ENCODE measurements around the gene RGS1.

RGS1 gene

DNA sequence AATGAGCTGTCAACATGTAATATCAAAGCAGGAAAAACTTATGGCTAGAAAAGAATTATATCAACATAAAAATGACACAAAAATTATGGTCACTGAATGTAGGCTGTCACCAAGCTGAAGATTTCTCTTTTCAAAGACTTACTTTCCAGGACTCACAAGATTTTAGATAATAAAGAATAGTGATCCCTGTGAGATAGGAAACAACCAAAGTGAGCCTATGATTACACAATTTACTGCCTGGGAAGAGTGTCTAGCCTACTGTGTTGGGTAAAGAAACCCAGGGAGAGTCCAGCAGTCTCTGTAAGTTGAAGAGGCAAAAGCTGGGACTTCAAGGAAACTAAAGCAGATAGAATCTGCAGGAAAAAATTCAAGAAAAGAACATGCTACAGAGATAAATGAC, 20.2 kb upstream of the RGS1 start:
- TF ChIP-seq RAD21 (IDR thresholded peaks at IDR 0.05; ENCODE audit: low read depth) (no peak), ZBTB7A (IDR thresholded peaks at IDR 0.05; ENCODE audit: low read depth) (no peak), CREB1 (IDR thresholded peaks at IDR 0.05; ENCODE audit: low read depth) (no peak), FOXM1 (IDR thresholded peaks at IDR 0.05; ENCODE audit: borderline replicate concordance, low read depth) (no peak), TAF1 (IDR thresholded peaks at IDR 0.05; ENCODE audit: low read depth) (no peak), EP300 (IDR thresholded peaks at IDR 0.05; ENCODE audit: borderline replicate concordance) (no peak), YY1 (IDR thresholded peaks at IDR 0.05; ENCODE audit: low read depth) (no peak), CEBPB (IDR thresholded peaks at IDR 0.05) (no peak), TEAD4 (IDR thresholded peaks at IDR 0.05) (no peak), EGR1 (IDR thresholded peaks at IDR 0.05) (no peak), TCF12 (IDR thresholded peaks at IDR 0.05; ENCODE audit: low read depth) (no peak), NFIC (IDR thresholded peaks at IDR 0.05) (no peak)
- TF ChIP-seq, protein P1, sequence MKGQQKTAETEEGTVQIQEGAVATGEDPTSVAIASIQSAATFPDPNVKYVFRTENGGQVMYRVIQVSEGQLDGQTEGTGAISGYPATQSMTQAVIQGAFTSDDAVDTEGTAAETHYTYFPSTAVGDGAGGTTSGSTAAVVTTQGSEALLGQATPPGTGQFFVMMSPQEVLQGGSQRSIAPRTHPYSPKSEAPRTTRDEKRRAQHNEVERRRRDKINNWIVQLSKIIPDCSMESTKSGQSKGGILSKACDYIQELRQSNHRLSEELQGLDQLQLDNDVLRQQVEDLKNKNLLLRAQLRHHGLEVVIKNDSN (IDR thresholded peaks at IDR 0.05), result no peak
- TF ChIP-seq, protein P2, sequence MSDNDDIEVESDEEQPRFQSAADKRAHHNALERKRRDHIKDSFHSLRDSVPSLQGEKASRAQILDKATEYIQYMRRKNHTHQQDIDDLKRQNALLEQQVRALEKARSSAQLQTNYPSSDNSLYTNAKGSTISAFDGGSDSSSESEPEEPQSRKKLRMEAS (IDR thresholded peaks at IDR 0.05), result no peak
- TF ChIP-seq, protein P3, sequence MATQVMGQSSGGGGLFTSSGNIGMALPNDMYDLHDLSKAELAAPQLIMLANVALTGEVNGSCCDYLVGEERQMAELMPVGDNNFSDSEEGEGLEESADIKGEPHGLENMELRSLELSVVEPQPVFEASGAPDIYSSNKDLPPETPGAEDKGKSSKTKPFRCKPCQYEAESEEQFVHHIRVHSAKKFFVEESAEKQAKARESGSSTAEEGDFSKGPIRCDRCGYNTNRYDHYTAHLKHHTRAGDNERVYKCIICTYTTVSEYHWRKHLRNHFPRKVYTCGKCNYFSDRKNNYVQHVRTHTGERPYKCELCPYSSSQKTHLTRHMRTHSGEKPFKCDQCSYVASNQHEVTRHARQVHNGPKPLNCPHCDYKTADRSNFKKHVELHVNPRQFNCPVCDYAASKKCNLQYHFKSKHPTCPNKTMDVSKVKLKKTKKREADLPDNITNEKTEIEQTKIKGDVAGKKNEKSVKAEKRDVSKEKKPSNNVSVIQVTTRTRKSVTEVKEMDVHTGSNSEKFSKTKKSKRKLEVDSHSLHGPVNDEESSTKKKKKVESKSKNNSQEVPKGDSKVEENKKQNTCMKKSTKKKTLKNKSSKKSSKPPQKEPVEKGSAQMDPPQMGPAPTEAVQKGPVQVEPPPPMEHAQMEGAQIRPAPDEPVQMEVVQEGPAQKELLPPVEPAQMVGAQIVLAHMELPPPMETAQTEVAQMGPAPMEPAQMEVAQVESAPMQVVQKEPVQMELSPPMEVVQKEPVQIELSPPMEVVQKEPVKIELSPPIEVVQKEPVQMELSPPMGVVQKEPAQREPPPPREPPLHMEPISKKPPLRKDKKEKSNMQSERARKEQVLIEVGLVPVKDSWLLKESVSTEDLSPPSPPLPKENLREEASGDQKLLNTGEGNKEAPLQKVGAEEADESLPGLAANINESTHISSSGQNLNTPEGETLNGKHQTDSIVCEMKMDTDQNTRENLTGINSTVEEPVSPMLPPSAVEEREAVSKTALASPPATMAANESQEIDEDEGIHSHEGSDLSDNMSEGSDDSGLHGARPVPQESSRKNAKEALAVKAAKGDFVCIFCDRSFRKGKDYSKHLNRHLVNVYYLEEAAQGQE (IDR thresholded peaks at IDR 0.05; ENCODE audit: low read depth), result no peak

DNA sequence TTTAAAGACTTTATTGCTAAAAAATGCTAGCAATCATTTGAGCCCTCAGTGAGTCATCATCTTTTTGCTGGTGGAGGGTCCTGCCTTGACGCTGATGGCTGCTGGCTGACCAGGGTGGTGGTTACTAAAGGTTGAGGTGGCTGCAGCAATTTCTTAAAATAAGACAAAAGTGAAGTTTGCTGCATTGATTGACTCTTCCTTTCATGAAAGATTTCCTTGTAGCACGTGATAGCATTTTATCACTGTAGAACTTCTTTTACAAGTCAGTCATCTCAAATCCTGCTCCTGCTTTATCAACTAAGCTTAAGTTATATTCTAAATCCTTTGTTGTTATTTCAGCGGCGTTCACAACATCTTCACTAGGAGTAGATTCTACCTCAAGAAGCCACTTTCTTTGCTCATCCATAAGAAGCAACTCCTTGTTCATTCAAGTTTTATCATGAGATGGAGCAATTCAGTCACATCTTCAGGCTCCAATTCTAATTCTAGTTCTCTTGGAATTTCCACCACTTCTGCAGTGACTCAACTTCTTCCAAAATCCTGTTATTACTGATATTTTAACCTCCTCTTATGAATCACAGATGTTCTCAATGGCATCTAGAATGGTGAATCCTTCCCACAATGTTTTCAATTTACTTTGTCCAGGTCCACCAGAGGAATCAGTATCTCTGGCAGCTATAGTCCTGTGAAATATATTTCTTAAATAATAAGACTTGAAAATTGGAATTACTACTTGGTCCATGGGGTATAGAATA, 17.6 kb upstream of the RGS1 start:
- no peak for TF ChIP-seq EGR1 (IDR thresholded peaks at IDR 0.05)
- TF ChIP-seq, protein P3 (IDR thresholded peaks at IDR 0.05; ENCODE audit: low read depth), result no peak
- TF ChIP-seq TCF12 (IDR thresholded peaks at IDR 0.05; ENCODE audit: low read depth), result no peak
- TF ChIP-seq, protein P2 (IDR thresholded peaks at IDR 0.05), result no peak
- no peak for TF ChIP-seq CREB1 (IDR thresholded peaks at IDR 0.05; ENCODE audit: low read depth)
- TF ChIP-seq YY1 (IDR thresholded peaks at IDR 0.05; ENCODE audit: low read depth), result no peak
- TF ChIP-seq NFIC (IDR thresholded peaks at IDR 0.05), result no peak
- TF ChIP-seq EP300 (IDR thresholded peaks at IDR 0.05; ENCODE audit: borderline replicate concordance), result no peak
- no peak for TF ChIP-seq ZBTB7A (IDR thresholded peaks at IDR 0.05; ENCODE audit: low read depth)
- TF ChIP-seq, protein P1 (IDR thresholded peaks at IDR 0.05), result no peak
- TF ChIP-seq TEAD4 (IDR thresholded peaks at IDR 0.05), result no peak
- no peak for TF ChIP-seq FOXM1 (IDR thresholded peaks at IDR 0.05; ENCODE audit: borderline replicate concordance, low read depth)
- TF ChIP-seq RAD21 (IDR thresholded peaks at IDR 0.05; ENCODE audit: low read depth), result no peak
- TF ChIP-seq CEBPB (IDR thresholded peaks at IDR 0.05), result no peak
- TF ChIP-seq TAF1 (IDR thresholded peaks at IDR 0.05; ENCODE audit: low read depth), result no peak

DNA sequence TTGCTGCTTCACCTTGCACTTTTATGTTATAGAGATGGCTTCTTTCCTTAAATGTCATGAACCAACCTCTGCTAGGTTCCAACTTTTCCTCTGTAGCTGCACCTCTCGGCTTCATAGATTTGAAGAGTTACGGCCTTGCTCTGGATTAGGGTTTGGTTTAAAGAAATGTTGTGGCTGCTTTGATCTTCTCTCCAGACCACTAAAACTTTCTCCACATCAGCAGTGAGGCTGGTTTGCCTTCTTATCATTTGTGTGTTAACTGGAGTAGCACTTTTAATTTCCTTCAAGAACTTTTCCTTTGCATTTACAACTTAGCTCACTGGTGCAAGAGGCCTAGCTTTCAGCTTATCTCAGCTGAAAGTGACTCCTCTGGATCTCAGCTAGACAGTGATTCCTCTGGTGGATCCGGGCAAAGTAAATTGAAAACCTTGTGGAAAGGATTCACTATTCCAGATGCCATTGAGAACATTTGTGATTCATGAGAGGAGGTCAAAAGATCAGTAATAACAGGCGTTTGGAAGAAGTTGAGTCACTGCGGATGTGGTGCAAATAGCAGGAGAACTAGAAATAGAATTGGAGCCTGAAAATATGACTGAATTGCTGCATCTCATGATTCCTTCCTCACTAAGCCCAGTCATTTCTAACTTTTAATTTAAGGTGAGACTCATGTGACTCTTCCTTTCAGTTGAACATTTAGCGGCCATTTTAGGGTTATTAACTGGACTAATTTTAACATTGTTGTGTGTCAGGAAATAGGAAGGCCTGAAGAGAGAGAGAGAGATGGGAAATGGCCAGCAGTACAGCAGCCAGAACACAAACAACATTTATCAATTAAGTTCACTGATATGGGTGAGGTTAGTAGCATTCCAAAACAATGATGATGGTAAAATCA, 16.2 kb upstream of the RGS1 start:
- TF ChIP-seq FOXM1 (IDR thresholded peaks at IDR 0.05; ENCODE audit: borderline replicate concordance, low read depth) (no peak), EGR1 (IDR thresholded peaks at IDR 0.05) (no peak), ZBTB7A (IDR thresholded peaks at IDR 0.05; ENCODE audit: low read depth) (no peak), EP300 (IDR thresholded peaks at IDR 0.05; ENCODE audit: borderline replicate concordance) (no peak), YY1 (IDR thresholded peaks at IDR 0.05; ENCODE audit: low read depth) (no peak), TEAD4 (IDR thresholded peaks at IDR 0.05) (no peak), TCF12 (IDR thresholded peaks at IDR 0.05; ENCODE audit: low read depth) (no peak), TAF1 (IDR thresholded peaks at IDR 0.05; ENCODE audit: low read depth) (no peak), NFIC (IDR thresholded peaks at IDR 0.05) (no peak), RAD21 (IDR thresholded peaks at IDR 0.05; ENCODE audit: low read depth) (no peak), CEBPB (IDR thresholded peaks at IDR 0.05) (no peak), CREB1 (IDR thresholded peaks at IDR 0.05; ENCODE audit: low read depth) (no peak)
- TF ChIP-seq, protein P1 (IDR thresholded peaks at IDR 0.05), result no peak
- TF ChIP-seq, protein P3 (IDR thresholded peaks at IDR 0.05; ENCODE audit: low read depth), result no peak
- TF ChIP-seq, protein P2 (IDR thresholded peaks at IDR 0.05), result no peak
